Measurements from ENCODE around the gene XAGE1B.
"Not testable (repeated sequence)": the region's sequence is repeated elsewhere in the genome, so short reads cannot be mapped to it uniquely, and the experiment has no call there.

DNA sequence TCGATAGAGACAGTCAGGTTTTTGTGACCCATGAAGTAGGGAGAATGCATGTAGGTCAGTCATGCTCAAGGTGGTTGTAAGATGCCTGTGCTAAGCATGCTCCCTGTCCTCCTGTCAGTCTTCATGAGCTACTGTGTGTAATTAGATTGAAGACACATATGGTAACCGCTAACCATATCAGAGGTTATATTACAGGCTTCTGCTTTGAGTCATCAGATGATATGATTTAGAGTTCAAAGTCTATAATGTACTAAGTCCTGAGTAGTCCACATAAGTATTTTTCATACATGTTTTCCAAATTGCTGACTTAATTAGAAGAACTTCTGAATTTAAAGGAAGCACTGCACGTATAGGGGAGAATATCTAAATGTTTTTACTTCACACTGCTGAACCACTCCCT lies 31.9 kb upstream of the XAGE1B start:
- TF ChIP-seq SUZ12 (IDR thresholded peaks at IDR 0.05; ENCODE audit: extremely low read depth, insufficient read depth, insufficient read length); YY1 (IDR thresholded peaks at IDR 0.05; ENCODE audit: insufficient read depth, insufficient read length): not testable (repeated sequence)

Data from NT2/D1 (cell line).